Left lung (tissue), 10 donors: ENCODE measurements around the gene METTL23. TPM values are rescaled to one million over a fixed set of nuclear protein-coding genes. Genes with fewer than 3 reads are reported as not detected.

Experiments used
- ATAC-seq: fragments of 200-7000 bp; cut with Tn5 transposase; one replicate; pipeline ENCODE4 v1.9.1; 2020; ENCODE audit warnings: moderate library complexity
- DNase-seq, 4 donors: peaks; one replicate each; pipeline ENCODE4 v3.0.0-alpha.2; 2013 to 2020
- H3K27ac ChIP-seq, 2 donors: fragments of 200-600 bp; sonication (generic) in 1 of 2; one replicate each; pipeline versions ENCODE4 v1.5.0 to v1.8.0; 2020 to 2021
- H3K27me3 ChIP-seq, 2 donors: fragments of 200-600 bp; sonication (generic) in 1 of 2; one replicate each; pipeline versions ENCODE4 v1.5.0 to v1.8.0; 2020 to 2021
- H3K36me3 ChIP-seq, 2 donors: fragments of 200-600 bp; sonication (generic) in 1 of 2; one replicate each; pipeline versions ENCODE4 v1.5.0 to v1.8.0; 2020 to 2021
- H3K4me1 ChIP-seq, 2 donors: fragments of 200-600 bp; one replicate each; pipeline ENCODE4 v1.8.0; 2021
- H3K4me3 ChIP-seq, 2 donors: fragments of 200-600 bp; sonication (generic) in 1 of 2; one replicate each; pipeline versions ENCODE4 v1.5.0 to v1.8.0; 2020 to 2021; ENCODE audit warnings: mild to moderate bottlenecking in 1 of 2
- H3K9me3 ChIP-seq, 2 donors: fragments of 200-600 bp; sonication (generic) in 1 of 2; one replicate each; pipeline versions ENCODE4 v1.5.0 to v1.8.0; 2020 to 2021
- CTCF ChIP-seq, 2 donors: fragments of 200-600 bp; sonication (generic) in 1 of 2; IDR thresholded peaks; one replicate each; pipeline versions ENCODE4 v1.5.0 to v1.8.0; 2021; ENCODE audit warnings: antibody characterized with exemption in 2 of 2
- intact Hi-C, 2 donors: fragments of 100-400 bp; cut with DNase I; formaldehyde crosslinking; loops; one replicate each; pipeline versions ENCODE4 v1.11.2 to v1.14.2; 2022
- polyA plus RNA-seq, 6 donors: library from polyadenylated mRNA; unstranded; fragments of 120-200 nt; gene quantifications; one replicate each; pipeline ENCODE4 v1.2.1, GENCODE V29; 2013; ENCODE audit not compliant: insufficient read length in 6 of 6
- total RNA-seq, 2 donors: library from RNA; stranded (reverse); fragmentation: NEBNext Ultra II Directional; extraction: Animal tissue kit (Norgen Biotek cat#: 25700); gene quantifications; one replicate each; pipeline ENCODE4 v1.2.1, GENCODE V29; 2021
- donor health status: DM: no; HTN: yes; CAD: no.
- donor health status: DM: no; HTN: no; CAD: no.

Gene METTL23
- total and polyA plus RNA-seq, 8 donors: 30.6 to 40.2 (median 36.3) TPM

DNA sequence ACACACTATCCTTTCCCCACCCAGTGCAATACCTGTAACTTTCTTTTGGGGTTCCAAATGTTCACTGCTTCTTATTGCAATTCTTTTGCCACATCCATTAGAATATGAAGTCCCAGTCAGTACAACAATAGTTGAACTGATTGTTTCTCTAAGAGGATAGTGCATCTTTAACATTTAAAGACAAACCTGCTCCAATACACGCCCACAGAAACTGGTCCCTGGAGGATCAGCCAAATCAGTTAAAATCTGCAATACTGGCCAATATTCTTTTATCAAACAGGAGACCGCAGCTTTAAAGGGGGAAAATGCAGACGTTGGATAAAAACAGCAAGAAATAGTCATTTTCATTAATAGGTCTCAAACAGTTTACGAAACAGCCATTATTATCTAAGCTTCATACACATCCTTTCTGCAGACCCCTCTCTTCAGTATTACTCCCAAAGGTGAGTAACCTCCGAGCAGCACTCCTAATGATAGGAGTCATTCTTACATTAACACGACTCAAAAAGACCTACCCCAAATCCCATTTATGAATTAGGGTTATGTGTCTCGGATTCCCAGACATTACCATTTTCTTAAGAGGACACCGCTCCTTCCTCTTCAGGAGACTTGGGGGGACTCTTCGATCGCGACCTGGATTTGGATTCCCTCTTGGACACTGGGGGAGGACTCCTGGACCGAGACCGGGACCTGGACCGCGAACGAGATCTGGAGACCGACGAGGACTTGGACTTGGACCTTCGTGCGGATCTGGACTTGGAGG lies 9.1 kb downstream of the METTL23 start:
- H3K27ac ChIP-seq: peak overlapping the region; percentile 99
- intact Hi-C loops: no loop called here
- H3K4me1 ChIP-seq: peaks cover 22 to 75% of the 10 kb centered on the region in 2 donors
- peak overlapping the region; percentile 97 to 98 for H3K4me3 ChIP-seq
- DNase-seq: no peak
- no peaks in the 10 kb centered on the region for H3K9me3 ChIP-seq
- H3K36me3 ChIP-seq: peaks cover 0 to 54% of the 10 kb centered on the region in 2 donors
- no peak for ATAC-seq
- no peaks in the 10 kb centered on the region for H3K27me3 ChIP-seq
- TF ChIP-seq CTCF (IDR thresholded peaks at IDR 0.05): peak in 1 of 2 donors; percentile 4

DNA sequence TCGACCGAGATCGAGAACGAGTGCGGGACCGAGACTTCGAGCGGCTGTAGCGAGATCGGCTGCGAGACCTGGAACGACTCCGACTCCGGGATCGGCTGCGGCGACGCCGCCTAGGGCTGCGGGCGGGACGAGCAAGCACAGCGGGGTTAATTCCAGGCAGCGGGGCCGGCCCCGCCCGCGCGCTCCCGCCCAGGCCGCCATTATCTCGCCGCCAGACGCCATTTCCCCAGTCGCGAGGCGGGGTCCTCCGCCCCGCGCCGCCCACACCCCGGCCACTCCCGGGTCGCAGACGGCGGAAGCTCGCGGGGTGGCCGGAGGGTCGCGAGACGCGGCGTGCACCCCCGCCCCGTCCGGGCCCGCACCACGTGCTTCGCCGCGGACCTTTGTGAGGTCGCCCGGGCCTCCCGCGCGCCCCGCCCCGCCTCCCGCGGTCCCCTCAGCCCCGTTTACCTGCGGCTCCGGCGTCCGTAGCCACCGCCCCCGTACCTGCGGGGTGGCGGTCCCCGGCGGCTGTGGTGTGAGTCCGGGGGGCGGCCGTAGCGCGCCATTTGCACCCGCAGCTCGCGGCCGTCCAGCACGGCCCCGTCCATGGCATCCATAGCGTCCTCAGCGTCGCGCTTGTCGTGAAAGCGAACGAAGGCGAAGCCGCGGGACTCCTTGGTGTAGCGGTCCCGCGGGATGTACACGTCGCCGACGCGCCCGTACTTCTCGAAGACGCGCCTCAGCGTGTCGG lies 9.9 kb downstream of the METTL23 start:
- Histone ChIP-seq H3K4me3 (peak overlapping the region; percentile 97 to 98), H3K4me1 (peaks cover 22 to 70% of the 10 kb centered on the region in 2 donors), H3K27me3 (no peaks in the 10 kb centered on the region), H3K27ac (peak overlapping the region; percentile 99), H3K36me3 (peaks cover 0 to 49% of the 10 kb centered on the region in 2 donors), H3K9me3 (no peaks in the 10 kb centered on the region)
- TF ChIP-seq CTCF (IDR thresholded peaks at IDR 0.05): no peak
- DNase-seq: peak; percentile 67 to 94 (median 81)
- peak; percentile 43 for ATAC-seq
- intact Hi-C loops: no loop called here

DNA sequence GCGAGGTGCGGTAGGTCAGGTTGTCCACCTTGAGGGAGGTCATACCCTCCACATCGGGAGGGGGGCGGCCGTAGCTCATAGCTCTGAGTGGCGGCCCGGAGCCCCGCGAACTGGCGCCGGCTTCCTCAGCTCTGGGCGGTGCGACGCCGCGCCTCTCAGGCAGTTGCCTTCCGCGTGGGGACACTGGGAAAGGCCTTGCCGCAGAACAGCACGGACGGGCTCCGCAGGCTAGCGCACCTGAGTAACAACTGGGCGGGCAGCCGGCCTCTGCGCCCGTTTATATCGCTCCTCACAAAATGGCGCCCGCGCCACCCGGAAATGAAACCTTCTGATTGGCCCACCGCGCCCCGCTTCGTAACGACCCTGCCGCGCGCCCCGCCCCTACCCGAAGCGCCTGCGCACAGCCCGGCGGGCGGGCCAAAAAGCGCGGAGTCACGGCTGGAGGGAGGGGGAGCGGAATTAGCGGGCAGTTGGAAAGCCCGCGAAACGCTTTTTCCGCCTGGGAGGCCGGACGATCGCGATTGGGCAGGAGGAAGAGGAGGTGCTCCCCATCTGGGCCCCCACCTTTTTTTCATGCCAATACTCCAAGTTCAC lies 10.5 kb downstream of the METTL23 start, which contains the start of gene SRSF2:
SRSF2 (minus strand) TSS at position 250 of the 594 bp plus-strand sequence; CDS start at position 79, 171 bp downstream.
- DNase-seq (peak; percentile 98 to 99 (median 98)), ATAC-seq (peak; percentile 88)
- H3K36me3 ChIP-seq: peaks cover 0 to 49% of the 10 kb centered on the region in 2 donors
- intact Hi-C loops: no loop called here
- H3K27me3 ChIP-seq: no peaks in the 10 kb centered on the region
- peak within 1 kb of the TSS; percentile 97 to 98 for H3K4me3 ChIP-seq
- H3K9me3 ChIP-seq: no peaks in the 10 kb centered on the region
- TF ChIP-seq CTCF (IDR thresholded peaks at IDR 0.05): no peak
- H3K27ac ChIP-seq: peak within 1 kb of the TSS; percentile 99
- H3K4me1 ChIP-seq: peaks cover 22 to 63% of the 10 kb centered on the region in 2 donors

GRCh38 chr17:76737676-76738467 lies 11.2 kb downstream of the METTL23 start, which contains the start of gene MFSD11:
TSS of gene MFSD11 (plus strand) at chr17:76738119. CDS start at chr17:76738353, 234 bp downstream.
- Histone ChIP-seq H3K4me1 (peaks cover 22 to 56% of the 10 kb centered on the region in 2 donors), H3K4me3 (peak within 1 kb of the TSS; percentile 97 to 98), H3K9me3 (no peaks in the 10 kb centered on the region), H3K27ac (peak within 1 kb of the TSS; percentile 99), H3K36me3 (peaks cover 0 to 49% of the 10 kb centered on the region in 2 donors), H3K27me3 (no peaks in the 10 kb centered on the region)
- no peak for TF ChIP-seq CTCF (IDR thresholded peaks at IDR 0.05)
- DNase-seq (peak in 3 of 4 donors; percentile 93 to 98 (median 98)), ATAC-seq (peak; percentile 83)
- intact Hi-C loops: no loop called here
